Colonic mucosa (tissue), 4 donors: ENCODE data around the gene SUN5. TPM values are rescaled to one million over a fixed set of nuclear protein-coding genes. Genes with fewer than 3 reads are reported as not detected.

ENCODE experiments used
- DNase-seq: peaks from one replicate; pipeline ENCODE4 v3.0.0-alpha.2; 2020
- H3K27ac ChIP-seq: fragments of 200-600 bp; one replicate; pipeline ENCODE4 v1.8.0; 2021
- H3K27me3 ChIP-seq: fragments of 200-600 bp; one replicate; pipeline ENCODE4 v1.8.0; 2021
- H3K36me3 ChIP-seq: fragments of 200-600 bp; one replicate; pipeline ENCODE4 v1.8.0; 2021
- H3K4me1 ChIP-seq: fragments of 200-600 bp; one replicate; pipeline ENCODE4 v1.8.0; 2021; ENCODE audit warnings: mild to moderate bottlenecking
- H3K4me3 ChIP-seq: fragments of 200-600 bp; one replicate; pipeline ENCODE4 v1.8.0; 2021
- H3K9ac ChIP-seq, 2 donors: one replicate each; pipeline ENCODE4 v1.7.0; 2013; ENCODE audit warnings: control low read depth in 2 of 2, low read depth in 2 of 2, low read length in 2 of 2
- H3K9me3 ChIP-seq: fragments of 200-600 bp; one replicate; pipeline ENCODE4 v1.8.0; 2021
- CTCF ChIP-seq: fragments of 200-600 bp; IDR thresholded peaks from one replicate; pipeline ENCODE4 v1.8.0; 2022; ENCODE audit warnings: antibody characterized with exemption, mild to moderate bottlenecking
- intact Hi-C: fragments of 100-400 bp; cut with DNase I; formaldehyde crosslinking; loops from one replicate; pipeline ENCODE4 v1.14.1; 2022
- total RNA-seq, 2 donors: library from RNA; stranded (reverse); fragmentation: NEBNext Ultra II Directional in 1 of 2; extraction: Animal tissue kit (Norgen Biotek cat#: 25700) in 1 of 2; gene quantifications; one replicate each; pipeline ENCODE4 v1.2.1, GENCODE V29; 2021
- donor health status: healthy.
- donor health status: DM: no; HTN: no; CAD: no.
- donor health status: DM: no; HTN: no; CAD: no.

SUN5 gene
- total RNA-seq, 2 donors from 2014 or later, result not detected

- Histone ChIP-seq H3K9ac (no peak overlapping the region), H3K27me3 (no peaks in the 10 kb centered on the region), H3K36me3 (no peaks in the 10 kb centered on the region), H3K4me3 (no peak overlapping the region), H3K9me3 (no peaks in the 10 kb centered on the region), H3K4me1 (no peaks in the 10 kb centered on the region), H3K27ac (no peak overlapping the region)
- intact Hi-C loops, result no loop called here
- no peak for DNase-seq
- TF ChIP-seq CTCF, result no peak
These were observed 15.4 kb upstream of the SUN5 start for GRCh38 chr20:33019465-33020277.

GRCh38 chr20:33018169-33018931 is 14.1 kb upstream of the SUN5 start:
- H3K27me3 ChIP-seq, result no peaks in the 10 kb centered on the region
- intact Hi-C loops, result no loop called here
- no peak overlapping the region for H3K4me3 ChIP-seq
- no peaks in the 10 kb centered on the region for H3K4me1 ChIP-seq
- no peak for DNase-seq
- H3K27ac ChIP-seq, result no peak overlapping the region
- no peaks in the 10 kb centered on the region for H3K9me3 ChIP-seq
- no peaks in the 10 kb centered on the region for H3K36me3 ChIP-seq
- TF ChIP-seq CTCF, result no peak
- no peak overlapping the region for H3K9ac ChIP-seq

- no peak overlapping the region for H3K27ac ChIP-seq
- intact Hi-C loops, result no loop called here
- H3K9ac ChIP-seq, result no peak overlapping the region
- no peaks in the 10 kb centered on the region for H3K27me3 ChIP-seq
- DNase-seq, result no peak
- H3K4me3 ChIP-seq, result no peak overlapping the region
- no peaks in the 10 kb centered on the region for H3K4me1 ChIP-seq
- no peaks in the 10 kb centered on the region for H3K9me3 ChIP-seq
- H3K36me3 ChIP-seq, result no peaks in the 10 kb centered on the region
- no peak for TF ChIP-seq CTCF
These were observed 13.3 kb upstream of the SUN5 start for GRCh38 chr20:33017542-33017941.

- H3K9ac ChIP-seq, result no peak overlapping the region
- H3K27me3 ChIP-seq, result no peaks in the 10 kb centered on the region
- no peak overlapping the region for H3K27ac ChIP-seq
- DNase-seq, result no peak
- no peak overlapping the region for H3K4me3 ChIP-seq
- H3K36me3 ChIP-seq, result no peaks in the 10 kb centered on the region
- intact Hi-C loops, result no loop called here
- H3K4me1 ChIP-seq, result no peaks in the 10 kb centered on the region
- no peak for TF ChIP-seq CTCF
- no peaks in the 10 kb centered on the region for H3K9me3 ChIP-seq
These were observed 12.4 kb upstream of the SUN5 start for GRCh38 chr20:33016581-33017109.

DNA sequence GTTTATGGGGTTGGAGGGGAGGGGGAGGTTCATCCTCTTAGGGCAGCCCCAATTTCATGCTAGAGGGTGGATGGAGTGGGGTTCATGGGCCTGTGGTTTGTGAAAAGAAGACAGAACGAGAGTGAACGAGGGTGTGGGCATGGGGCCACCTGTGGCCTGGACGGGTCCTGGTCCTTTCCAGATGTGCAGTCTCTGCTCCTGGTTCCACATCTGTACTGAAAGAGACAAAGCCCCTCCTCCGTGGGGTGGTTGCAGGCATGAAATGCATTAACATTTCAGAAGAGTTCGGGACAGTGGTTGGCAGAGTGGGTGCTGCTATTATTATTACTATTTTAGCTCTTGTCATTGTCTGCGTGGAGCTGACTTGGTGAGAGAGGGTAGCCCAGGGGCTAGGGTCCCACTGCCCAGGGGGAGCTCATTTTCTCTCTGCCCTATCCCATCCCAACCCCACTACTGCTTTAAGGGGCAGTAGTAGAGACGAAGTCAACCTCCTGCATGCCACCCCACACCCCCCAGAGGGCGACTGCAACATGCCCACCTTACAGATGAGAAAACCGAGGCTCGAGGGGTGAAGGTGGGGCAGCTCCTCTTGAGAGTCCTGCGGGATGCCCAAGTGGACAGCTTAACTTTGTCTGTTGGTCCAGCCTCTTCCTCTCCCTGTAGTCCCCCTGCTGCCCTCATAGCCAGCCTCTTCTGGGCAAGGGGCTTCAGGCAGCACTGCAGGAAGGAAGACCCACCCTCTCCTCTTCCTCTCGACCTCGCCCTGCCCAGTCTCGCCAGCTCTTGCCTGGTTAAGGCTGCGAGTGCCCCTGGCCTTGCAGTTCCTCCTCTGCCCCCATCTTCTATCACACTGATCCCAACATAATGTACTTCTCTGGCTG is 11.7 kb upstream of the SUN5 start:
- no peak overlapping the region for H3K9ac ChIP-seq
- H3K4me1 ChIP-seq, result no peaks in the 10 kb centered on the region
- no peak overlapping the region for H3K27ac ChIP-seq
- intact Hi-C loops, result no loop called here
- no peak overlapping the region for H3K4me3 ChIP-seq
- no peaks in the 10 kb centered on the region for H3K36me3 ChIP-seq
- DNase-seq, result no peak
- H3K9me3 ChIP-seq, result no peaks in the 10 kb centered on the region
- no peaks in the 10 kb centered on the region for H3K27me3 ChIP-seq
- no peak for TF ChIP-seq CTCF
